LoVo (cell line): Measurements from ENCODE around the gene WDR17.
A peak's percentile ranks its signal among the peaks of the same experiment; 100 is the strongest.

ENCODE experiments used
- DNase-seq: peaks from one replicate; pipeline ENCODE4 v3.0.0-alpha.2; 2016; ENCODE audit warnings: low spot score

WDR17 gene

GRCh38 chr4:176065435-176066291, at the start of gene WDR17:
Gene WDR17 (plus strand): TSS chr4:176065841. CDS start chr4:176111581, 45,740 bp downstream.
- DNase-seq: peak; percentile 78

GRCh38 chr4:176016601-176017000, 49.0 kb upstream of the WDR17 start:
- DNase-seq: no peak

GRCh38 chr4:176020481-176021085, 45.1 kb upstream of the WDR17 start:
- DNase-seq: no peak

GRCh38 chr4:176030391-176030790, 35.2 kb upstream of the WDR17 start:
- DNase-seq: no peak

- no peak for DNase-seq
These were observed 33.7 kb upstream of the WDR17 start for GRCh38 chr4:176031922-176032321.

GRCh38 chr4:176032454-176032853, 33.2 kb upstream of the WDR17 start:
- no peak for DNase-seq

- peak; percentile 23 for DNase-seq
These were observed 31.1 kb upstream of the WDR17 start for GRCh38 chr4:176034499-176034898.

- DNase-seq: no peak
These were observed 30.7 kb upstream of the WDR17 start for GRCh38 chr4:176034936-176035335.

- DNase-seq: no peak
These were observed 28.9 kb upstream of the WDR17 start for GRCh38 chr4:176036585-176037205.

- DNase-seq: no peak
These were observed 26.9 kb upstream of the WDR17 start for GRCh38 chr4:176038789-176039188.

GRCh38 chr4:176042195-176042594, 23.4 kb upstream of the WDR17 start:
- DNase-seq: no peak

- no peak for DNase-seq
These were observed 21.6 kb upstream of the WDR17 start for GRCh38 chr4:176043838-176044588.

- no peak for DNase-seq
These were observed 21.1 kb upstream of the WDR17 start for GRCh38 chr4:176044589-176044951.

GRCh38 chr4:176048631-176049030, 17.0 kb upstream of the WDR17 start:
- DNase-seq: no peak

GRCh38 chr4:176052744-176053143, 12.9 kb upstream of the WDR17 start:
- DNase-seq: no peak

GRCh38 chr4:176053785-176054184, 11.9 kb upstream of the WDR17 start:
- no peak for DNase-seq

GRCh38 chr4:176054942-176055341, 10.7 kb upstream of the WDR17 start:
- DNase-seq: no peak

- DNase-seq: no peak
These were observed 1.9 kb upstream of the WDR17 start for GRCh38 chr4:176063718-176064117.

GRCh38 chr4:176064539-176064938, 1.1 kb upstream of the WDR17 start:
- no peak for DNase-seq

- no peak for DNase-seq
These were observed 1.1 kb downstream of the WDR17 start for GRCh38 chr4:176066757-176067156.

- DNase-seq: no peak
These were observed 11.9 kb downstream of the WDR17 start for GRCh38 chr4:176077561-176077960.

GRCh38 chr4:176084769-176085168, 19.1 kb downstream of the WDR17 start:
- no peak for DNase-seq
